Cardiac fibroblast (primary cell): ENCODE results near the gene MARVELD1.
A peak's percentile ranks its signal among the peaks of the same experiment; 100 is the strongest.

ENCODE experiments used
- DNase-seq, 2 donors: peaks; one replicate each; pipeline versions ENCODE4 v3.0.0 to v3.0.0-alpha.2; 2010; ENCODE audit warnings: low read depth in 2 of 2
- H3K4me3 ChIP-seq, 2 donors: replicated peaks in 1 of 2; 1 replicate in 1 of 2; 2 replicates in 1 of 2; pipeline ENCODE4 v1.5.1; 2011; ENCODE audit warnings: low read depth in 2 of 2, low read length in 2 of 2, mild to moderate bottlenecking in 2 of 2, moderate library complexity in 1 of 2
- TF ChIP-seq, protein P1 (sequence below): IDR thresholded peaks from one replicate; pipeline ENCODE4 v1.5.1; 2011; ENCODE audit warnings: low read depth, mild to moderate bottlenecking, low read length, inconsistent platforms

Gene MARVELD1

DNA sequence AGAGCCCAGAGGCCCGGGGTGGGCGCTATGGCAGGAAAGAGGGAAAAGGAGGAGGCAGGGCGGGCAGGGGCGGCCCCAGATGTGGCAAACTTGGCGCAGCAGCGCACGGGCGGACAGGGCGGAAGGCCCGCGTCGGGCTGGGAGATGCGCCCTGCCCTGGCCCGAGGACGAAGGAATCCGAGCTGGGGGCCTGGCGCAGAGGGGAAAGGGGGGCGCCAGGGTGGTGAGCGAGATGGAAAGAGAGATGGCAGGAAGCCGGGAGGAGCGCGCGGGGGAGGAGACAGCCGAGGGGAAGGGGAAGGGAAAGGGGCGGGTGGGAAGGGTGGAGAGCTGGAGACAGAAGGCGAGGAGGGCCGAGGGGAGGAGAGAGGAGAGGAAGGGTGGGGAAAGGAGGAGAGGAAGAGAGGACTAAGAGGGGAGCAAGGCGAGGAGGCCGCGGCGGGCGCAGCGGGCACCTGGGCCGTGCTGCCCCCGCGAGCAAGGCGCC, at the start of gene MARVELD1:
MARVELD1 (plus strand) TSS at position 392 of the 487 bp plus-strand sequence. CDS start 147 bp downstream, outside the sequence.
- TF ChIP-seq, protein P1, sequence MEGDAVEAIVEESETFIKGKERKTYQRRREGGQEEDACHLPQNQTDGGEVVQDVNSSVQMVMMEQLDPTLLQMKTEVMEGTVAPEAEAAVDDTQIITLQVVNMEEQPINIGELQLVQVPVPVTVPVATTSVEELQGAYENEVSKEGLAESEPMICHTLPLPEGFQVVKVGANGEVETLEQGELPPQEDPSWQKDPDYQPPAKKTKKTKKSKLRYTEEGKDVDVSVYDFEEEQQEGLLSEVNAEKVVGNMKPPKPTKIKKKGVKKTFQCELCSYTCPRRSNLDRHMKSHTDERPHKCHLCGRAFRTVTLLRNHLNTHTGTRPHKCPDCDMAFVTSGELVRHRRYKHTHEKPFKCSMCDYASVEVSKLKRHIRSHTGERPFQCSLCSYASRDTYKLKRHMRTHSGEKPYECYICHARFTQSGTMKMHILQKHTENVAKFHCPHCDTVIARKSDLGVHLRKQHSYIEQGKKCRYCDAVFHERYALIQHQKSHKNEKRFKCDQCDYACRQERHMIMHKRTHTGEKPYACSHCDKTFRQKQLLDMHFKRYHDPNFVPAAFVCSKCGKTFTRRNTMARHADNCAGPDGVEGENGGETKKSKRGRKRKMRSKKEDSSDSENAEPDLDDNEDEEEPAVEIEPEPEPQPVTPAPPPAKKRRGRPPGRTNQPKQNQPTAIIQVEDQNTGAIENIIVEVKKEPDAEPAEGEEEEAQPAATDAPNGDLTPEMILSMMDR, result no peak
- DNase-seq, result peak; percentile 78 to 91
- H3K4me3 ChIP-seq, result peak within 1 kb of the TSS; percentile 81 to 84

DNA sequence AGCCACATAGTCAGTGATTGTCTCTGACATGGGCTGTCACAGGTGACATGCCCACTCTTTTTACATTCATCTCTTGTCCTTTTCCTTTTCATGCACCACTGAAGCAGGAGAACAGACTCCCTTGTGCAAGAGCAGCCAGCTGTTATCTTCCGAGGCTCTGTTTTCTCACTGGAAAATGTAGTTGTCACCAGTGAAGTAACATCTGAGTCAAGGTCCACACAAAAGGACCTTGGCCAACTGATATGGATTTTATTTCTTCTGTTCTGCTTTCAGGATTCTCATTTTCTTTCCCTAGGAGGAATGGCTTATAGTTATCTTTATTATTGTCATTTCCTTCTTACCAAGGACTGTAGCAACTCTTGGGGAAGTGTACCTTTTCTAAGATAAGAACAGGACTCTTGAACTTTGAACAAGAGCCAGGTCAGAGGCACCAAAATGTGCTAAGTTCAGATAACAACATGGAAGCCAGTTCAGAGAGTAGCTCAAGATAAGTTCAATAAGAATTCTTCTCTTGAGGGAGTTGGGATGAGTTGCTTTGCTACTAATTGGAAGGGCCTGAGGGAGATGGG, 49.2 kb upstream of the MARVELD1 start:
- H3K4me3 ChIP-seq, result no peak overlapping the region
- TF ChIP-seq, protein P1, result no peak
- DNase-seq, result no peak

DNA sequence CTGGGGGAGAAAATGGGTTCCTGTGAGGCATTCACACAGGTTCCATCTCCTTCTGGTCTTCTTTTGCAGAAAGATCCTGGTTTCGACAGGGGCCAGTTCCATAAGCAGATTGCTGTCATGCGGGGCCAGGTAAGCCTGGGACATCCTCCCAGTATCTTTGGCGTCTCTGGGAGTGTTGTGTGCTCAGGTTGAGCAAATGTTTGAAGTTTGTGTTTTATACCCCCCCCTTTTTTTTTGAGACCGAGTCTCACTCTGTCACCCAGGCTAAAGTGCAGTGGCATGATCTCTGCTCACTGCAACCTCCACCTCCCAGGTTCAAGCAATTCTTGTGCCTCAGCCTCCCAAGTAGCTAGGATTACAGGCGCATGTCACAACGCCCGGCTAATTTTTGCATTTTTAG, 46.5 kb upstream of the MARVELD1 start:
- DNase-seq, result no peak
- TF ChIP-seq, protein P1, result no peak
- no peak overlapping the region for H3K4me3 ChIP-seq

DNA sequence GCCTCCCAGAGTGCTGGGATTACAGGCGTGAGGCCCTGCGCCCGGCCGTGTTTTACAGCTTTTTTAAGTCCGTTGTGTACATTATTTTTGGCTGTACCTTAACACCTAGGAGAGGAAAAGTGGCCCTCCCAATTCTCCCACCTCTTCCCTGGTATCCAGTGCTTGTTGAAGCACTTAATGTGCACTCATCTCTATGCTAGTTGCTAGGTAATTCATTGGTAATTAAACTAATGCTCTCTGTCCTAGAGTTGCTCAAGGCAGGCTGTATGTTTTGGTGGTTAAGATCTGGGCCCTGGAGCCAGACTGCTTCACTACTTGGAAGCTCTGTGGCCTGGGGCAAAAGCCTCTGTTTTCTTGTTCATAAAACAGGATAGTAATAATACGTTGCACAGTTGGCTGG, 46.1 kb upstream of the MARVELD1 start:
- H3K4me3 ChIP-seq, result no peak overlapping the region
- TF ChIP-seq, protein P1, result no peak
- DNase-seq, result no peak

DNA sequence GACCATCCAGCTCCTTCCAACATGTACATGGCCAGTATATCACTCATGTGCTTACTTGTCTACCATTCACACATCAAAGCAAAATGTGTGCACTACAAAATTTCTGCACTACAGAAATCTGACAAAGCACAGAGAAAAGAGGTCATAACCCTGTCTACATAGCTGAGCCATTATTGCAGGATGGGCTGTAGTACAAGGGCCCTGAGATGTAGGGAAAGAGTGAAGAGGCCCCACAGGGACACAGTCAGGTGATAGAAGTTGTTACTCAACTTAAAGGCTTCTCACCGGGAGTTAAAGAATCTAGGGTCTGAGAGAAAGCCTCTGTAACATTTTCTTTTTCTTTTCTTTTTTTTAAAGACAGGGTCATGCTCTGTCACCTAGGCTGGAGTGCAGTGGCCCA, 44.0 kb upstream of the MARVELD1 start:
- TF ChIP-seq, protein P1, result no peak
- peak in 1 of 2 donors; percentile 21 for DNase-seq
- H3K4me3 ChIP-seq, result no peak overlapping the region

DNA sequence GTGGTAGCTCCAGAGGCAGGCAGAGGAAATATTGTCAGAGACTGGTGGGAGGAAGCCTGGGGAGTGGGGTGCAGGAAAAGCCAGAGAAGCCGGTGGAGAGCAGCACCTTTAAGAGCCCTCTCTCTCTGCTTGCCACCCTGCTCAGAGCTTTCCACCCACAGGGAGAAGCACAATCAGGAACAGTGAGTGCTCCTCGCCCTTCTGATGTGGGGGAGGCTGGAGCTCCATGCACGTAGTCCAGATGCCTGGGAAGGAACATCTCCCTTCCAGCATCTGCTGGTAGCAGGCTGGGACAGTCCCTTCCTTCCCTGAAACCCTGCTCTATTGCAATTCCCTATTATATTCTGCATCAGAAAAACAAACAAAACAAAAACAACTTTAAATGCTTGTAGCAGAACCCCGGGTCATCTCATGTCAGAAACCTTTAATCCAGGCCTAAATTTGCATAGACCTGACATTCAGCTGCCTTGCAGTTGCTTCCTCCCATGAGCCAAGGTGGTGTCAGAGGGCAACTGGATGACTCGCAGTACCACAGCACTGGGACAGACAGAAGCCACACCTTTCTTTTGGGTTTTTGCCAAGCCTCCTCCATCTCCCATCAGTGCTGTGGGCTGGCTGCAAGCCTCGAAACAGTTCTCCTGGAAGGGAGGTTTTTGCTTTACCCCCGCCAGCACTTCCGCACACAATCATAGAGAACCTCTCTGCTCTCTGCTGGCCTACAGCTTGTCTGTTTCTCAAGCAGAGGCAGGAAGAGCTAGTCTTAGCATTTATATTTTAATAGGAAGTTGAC, 39.6 kb upstream of the MARVELD1 start:
- TF ChIP-seq, protein P1, result no peak
- DNase-seq, result peak; percentile 71 to 72
- no peak overlapping the region for H3K4me3 ChIP-seq
